A549 (cell line): ENCODE results near the gene RASA3. TPM values are rescaled to one million over a fixed set of nuclear protein-coding genes. Genes with fewer than 3 reads are reported as not detected.

Experiments used
- ATAC-seq, 2 experiments: fragments of 200-7000 bp in 1 of 2; fragments of >200 bp in 1 of 2; cut with Nextera tagmentation in 1 of 2; cut with Tn5 transposase in 1 of 2; 3 replicates each; pipeline versions ENCODE4 v1.8.0 to v1.9.1; 2018 to 2020; ENCODE audit warnings: mild to moderate bottlenecking in 1 of 2, moderate library complexity in 1 of 2
- CTCF ChIA-PET: fragments of 300-600 bp; sonication (Branson Sonifier 250); formaldehyde crosslinking; extraction: SDS; loops from one replicate; lab custom pipeline; 2021; ENCODE audit warnings: antibody characterized with exemption, inconsistent platforms; lab: Yijun Ruan, JAX
- POLR2A ChIA-PET: fragments of 350-600 bp; formaldehyde crosslinking; extraction: SDS; loops from one replicate; lab custom pipeline; 2021; ENCODE audit warnings: antibody characterized with exemption, inconsistent platforms; lab: Yijun Ruan, JAX
- DNase-seq, 2 experiments: peaks; one replicate each; pipeline versions ENCODE4 v3.0.0 to v3.0.0-alpha.2; 2011 to 2016; ENCODE audit warnings: low read depth in 1 of 2, low spot score in 1 of 2
- FAIRE-seq: peaks from 2 replicates; lab custom pipeline; 2011; peaks lifted over from hg19 to GRCh38; lab: Jason Lieb, UNC
- H3K27ac ChIP-seq, 2 experiments: fragments of >200 bp; sonication (Bioruptor Twin); formaldehyde crosslinking; 3 replicates each; pipeline ENCODE4 v1.5.1; 2016 to 2017
- H3K4me1 ChIP-seq: fragments of >200 bp; sonication (Bioruptor Twin); formaldehyde crosslinking; 3 replicates; pipeline ENCODE4 v1.6.1; 2016
- H3K4me2 ChIP-seq: fragments of >200 bp; sonication (Bioruptor Twin); formaldehyde crosslinking; 3 replicates; pipeline ENCODE4 v1.6.1; 2016
- H3K4me3 ChIP-seq: fragments of >200 bp; sonication (Bioruptor Twin); formaldehyde crosslinking; 3 replicates; pipeline ENCODE4 v1.5.1; 2016
- H3K9me3 ChIP-seq: fragments of >200 bp; sonication (Bioruptor Twin); formaldehyde crosslinking; 3 replicates; pipeline ENCODE4 v1.6.1; 2016
- ATOH8 ChIP-seq: fragments of 250-450 bp; sonication (Bioruptor Pico); IDR thresholded peaks from 2 replicates; pipeline ENCODE4 v1.5.0; 2020; ENCODE audit warnings: low read depth, mild to moderate bottlenecking, moderate library complexity
- BCL3 ChIP-seq: fragments of >200 bp; sonication (Bioruptor Twin); formaldehyde crosslinking; IDR thresholded peaks from 3 replicates; pipeline ENCODE4 v1.6.1; 2016
- CHD2 ChIP-seq: fragments of 150-350 bp; IDR thresholded peaks from 2 replicates; pipeline ENCODE4 v1.6.1; 2014; ENCODE audit warnings: low read length; ENCODE audit not compliant: partially characterized antibody
- CHD4 ChIP-seq: fragments of 200-600 bp; sonication (generic); IDR thresholded peaks from 2 replicates; pipeline ENCODE4 v1.6.1; 2016; ENCODE audit warnings: antibody characterized with exemption, mild to moderate bottlenecking, borderline replicate concordance
- EHF ChIP-seq: fragments of 250-450 bp; sonication (Bioruptor Pico); IDR thresholded peaks from 2 replicates; pipeline ENCODE4 v1.5.0; 2020; ENCODE audit warnings: mild to moderate bottlenecking
- ELK1 ChIP-seq: fragments of 150-350 bp; IDR thresholded peaks from 2 replicates; pipeline ENCODE4 v1.6.1; 2014; ENCODE audit warnings: low read depth, mild to moderate bottlenecking, low read length
- EP300 ChIP-seq, 2 experiments: fragments of >200 bp; sonication (Bioruptor Twin); formaldehyde crosslinking; IDR thresholded peaks; 2 replicates in 1 of 2; 3 replicates in 1 of 2; pipeline ENCODE4 v1.6.1; 2016 to 2017
- FOXS1 ChIP-seq: fragments of 250-450 bp; sonication (Bioruptor Pico); IDR thresholded peaks from 2 replicates; pipeline ENCODE4 v1.5.0; 2020; ENCODE audit warnings: mild to moderate bottlenecking, moderate library complexity
- HEYL ChIP-seq: fragments of 250-450 bp; sonication (Bioruptor Pico); IDR thresholded peaks from 2 replicates; pipeline ENCODE4 v1.8.0; 2021; ENCODE audit warnings: mild to moderate bottlenecking, moderate library complexity
- HOXB13 ChIP-seq: fragments of 250-450 bp; sonication (Bioruptor Pico); IDR thresholded peaks from 2 replicates; pipeline ENCODE4 v1.5.0; 2020; ENCODE audit warnings: low read depth, mild to moderate bottlenecking, moderate library complexity
- HOXB5 ChIP-seq: fragments of 250-450 bp; sonication (Bioruptor Pico); IDR thresholded peaks from 2 replicates; pipeline ENCODE4 v1.5.0; 2020; ENCODE audit warnings: mild to moderate bottlenecking, moderate library complexity
- KDM5A ChIP-seq: fragments of 200-600 bp; sonication (generic); IDR thresholded peaks from 2 replicates; pipeline ENCODE4 v1.6.1; 2016; ENCODE audit warnings: antibody characterized with exemption, mild to moderate bottlenecking
- MAFK ChIP-seq: fragments of 450-650 bp; IDR thresholded peaks from 2 replicates; pipeline ENCODE4 v1.6.1; 2014; ENCODE audit not compliant: partially characterized antibody
- MAZ ChIP-seq: fragments of 150-350 bp; IDR thresholded peaks from 2 replicates; pipeline ENCODE4 v1.6.1; 2014; ENCODE audit warnings: antibody characterized with exemption, low read depth, low read length, borderline replicate concordance
- MYC ChIP-seq: IDR thresholded peaks from 2 replicates; pipeline ENCODE4 v1.6.1; 2012; ENCODE audit warnings: mild to moderate bottlenecking, inconsistent platforms, low read length, improper control_type of control experiment, borderline replicate concordance
- PBX3 ChIP-seq: IDR thresholded peaks from 2 replicates; pipeline ENCODE4 v1.6.1; 2012
- RAD21 ChIP-seq, 2 experiments: fragments of >200 bp in 1 of 2; sonication (Bioruptor Twin) in 1 of 2; formaldehyde crosslinking in 1 of 2; IDR thresholded peaks in 1 of 2; conservative IDR thresholded peaks in 1 of 2; 2 replicates in 1 of 2; 3 replicates in 1 of 2; pipeline ENCODE4 v1.6.1; 2012 to 2018; ENCODE audit warnings: inconsistent platforms in 1 of 2
- RCOR1 ChIP-seq: fragments of 150-350 bp; IDR thresholded peaks from 2 replicates; pipeline ENCODE4 v1.6.1; 2014; ENCODE audit warnings: antibody characterized with exemption, low read length, low read depth
- REST ChIP-seq: fragments of 200-600 bp; sonication (generic); IDR thresholded peaks from 2 replicates; pipeline ENCODE4 v1.6.1; 2016; ENCODE audit warnings: antibody characterized with exemption, mild to moderate bottlenecking, moderate library complexity
- SREBF2 ChIP-seq: fragments of 450-650 bp; IDR thresholded peaks from 2 replicates; pipeline ENCODE4 v1.6.1; 2014; ENCODE audit warnings: mild to moderate bottlenecking, moderate library complexity
- TFCP2L1 ChIP-seq: fragments of 250-450 bp; sonication (Bioruptor Pico); IDR thresholded peaks from 2 replicates; pipeline ENCODE4 v1.5.0; 2021; ENCODE audit warnings: mild to moderate bottlenecking
- ZC3H11A ChIP-seq: fragments of 450-650 bp; IDR thresholded peaks from 2 replicates; pipeline ENCODE4 v1.6.1; 2014; ENCODE audit warnings: antibody characterized with exemption, mild to moderate bottlenecking
- ZNF302 ChIP-seq: fragments of 250-450 bp; sonication (Bioruptor Pico); IDR thresholded peaks from 2 replicates; pipeline ENCODE4 v1.9.0; 2021; ENCODE audit warnings: inconsistent platforms, mild to moderate bottlenecking, moderate library complexity
- WGBS: methylation state at CpG from one replicate; pipeline ENCODE4 v1.1.6; 2017; ENCODE audit errors: missing lambda C conversion rate; 5-methylcytosine and 5-hydroxymethylcytosine counted together
- polyA plus RNA-seq, 4 experiments: library from polyadenylated mRNA; depleted of rRNA in 3 of 4; stranded (reverse); fragments of >200 nt; fragmentation: RNase III in 1 of 4; extraction: RNeasy Plus Mini Kit Qiagen cat#74134 plus additional on column Dnase treatment in 1 of 4; gene quantifications; 2 replicates in 3 of 4; 3 replicates in 1 of 4; pipeline ENCODE4 v1.2.3, GENCODE V29; 2011 to 2017

RASA3 gene
- polyA plus RNA-seq, 2 of the 4 experiments (the other 2 are of a cell fraction) = 4.3 to 7.6 TPM

- no peaks in the 10 kb centered on the region for H3K9me3 ChIP-seq
- H3K4me2 ChIP-seq = peak overlapping the region; percentile 21; the same call in 1 of the 3 replicates
- no peak for FAIRE-seq
- CTCF ChIA-PET = no interaction called here
- POLR2A ChIA-PET = no interaction called here
- 91% methylated on average over 12 of the region's 12 CpGs for whole genome bisulfite sequencing
- TF ChIP-seq EHF (no peak), ZC3H11A (no peak), CHD2 (no peak), ATOH8 (CRISPR knock-in tag) (no peak), MAFK (no peak), HOXB5 (CRISPR knock-in tag) (no peak), HEYL (no peak), ZNF302 (CRISPR knock-in tag) (no peak), RAD21 (conservative IDR thresholded peaks at IDR 0.05 in 1 of 2, IDR thresholded peaks at IDR 0.05 in 1 of 2) (no peak), KDM5A (no peak), RCOR1 (no peak), MYC (no peak), CHD4 (no peak), SREBF2 (no peak), TFCP2L1 (CRISPR knock-in tag) (no peak), MAZ (no peak), ELK1 (no peak), PBX3 (no peak)
- peaks cover 24% of the 10 kb centered on the region for H3K4me1 ChIP-seq
- peak overlapping the region; percentile 38 to 65; a peak in 3 of 6 replicates for H3K27ac ChIP-seq
- H3K4me3 ChIP-seq = no peak overlapping the region
- no peak for DNase-seq
- no peak for ATAC-seq
These were observed 151.8 kb downstream of the RASA3 start for GRCh38 chr13:113980489-113981064.

- CTCF ChIA-PET = no interaction called here
- Histone ChIP-seq H3K4me2 (no peak overlapping the region), H3K4me1 (peaks cover 24% of the 10 kb centered on the region), H3K27ac (no peak overlapping the region)
- DNase-seq = no peak
- no peak for TF ChIP-seq ZNF302 (CRISPR knock-in tag)
- TF ChIP-seq ZC3H11A = no peak
- no peak for TF ChIP-seq BCL3
- TF ChIP-seq EP300 (IDR thresholded peaks at IDR 0.05) = no peak
- no peak for TF ChIP-seq REST
- no peak for TF ChIP-seq FOXS1 (CRISPR knock-in tag)
- TF ChIP-seq HOXB13 (CRISPR knock-in tag) = no peak
- TF ChIP-seq, all 56 proteins: peak for 0
- WGBS = 92% methylated on average over 20 of the region's 20 CpGs
- FAIRE-seq (no peak), ATAC-seq (no peak)
- POLR2A ChIA-PET = no interaction called here
- Histone ChIP-seq H3K9me3 (no peaks in the 10 kb centered on the region), H3K4me3 (no peak overlapping the region)
These were observed 152.5 kb downstream of the RASA3 start for GRCh38 chr13:113979791-113980471.
